ENCODE measurements around the gene TLR7.

DNA sequence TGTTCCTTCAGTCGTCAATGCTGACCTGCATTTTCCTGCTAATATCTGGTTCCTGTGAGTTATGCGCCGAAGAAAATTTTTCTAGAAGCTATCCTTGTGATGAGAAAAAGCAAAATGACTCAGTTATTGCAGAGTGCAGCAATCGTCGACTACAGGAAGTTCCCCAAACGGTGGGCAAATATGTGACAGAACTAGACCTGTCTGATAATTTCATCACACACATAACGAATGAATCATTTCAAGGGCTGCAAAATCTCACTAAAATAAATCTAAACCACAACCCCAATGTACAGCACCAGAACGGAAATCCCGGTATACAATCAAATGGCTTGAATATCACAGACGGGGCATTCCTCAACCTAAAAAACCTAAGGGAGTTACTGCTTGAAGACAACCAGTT is 52.2 kb downstream of the TLR7 start:
- TF ChIP-seq TAF1 (IDR thresholded peaks at IDR 0.05; ENCODE audit: borderline replicate concordance, insufficient read depth, low read length) (no peak), POLR2AphosphoS5 (IDR thresholded peaks at IDR 0.05; ENCODE audit: low read depth, low read length) (no peak), REST (IDR thresholded peaks at IDR 0.05; ENCODE audit: insufficient read depth in 1 of 2, low read depth in 2 of 2, low read length in 2 of 2) (no peak), SIN3A (IDR thresholded peaks at IDR 0.05; ENCODE audit: borderline replicate concordance, insufficient read depth, low read length) (no peak)

All from PFSK-1 (cell line).